MM.1S (cell line): Measurements from ENCODE around the gene ZPR1.
"Not testable (repeated sequence)": the region's sequence is repeated elsewhere in the genome, so short reads cannot be mapped to it uniquely, and the experiment has no call there.

ENCODE experiments used
- DNase-seq: peaks from one replicate; pipeline ENCODE4 v3.0.0-alpha.2; 2015
- H2AFZ ChIP-seq: fragments of 300-600 bp; sonication (generic); 2 replicates; pipeline ENCODE4 v1.6.0; 2016; ENCODE audit warnings: antibody characterized with exemption, low read length
- H3F3A ChIP-seq: fragments of 300-600 bp; sonication (generic); 2 replicates; pipeline ENCODE4 v1.6.1; 2016; ENCODE audit warnings: mild to moderate bottlenecking, antibody characterized with exemption, low read length, moderate library complexity, mixed read lengths; ENCODE audit not compliant: insufficient read depth
- H3K27ac ChIP-seq: fragments of 300-600 bp; sonication (generic); 2 replicates; pipeline ENCODE4 v1.5.1; 2016; ENCODE audit warnings: mild to moderate bottlenecking, low read length
- H3K27me3 ChIP-seq: fragments of 300-600 bp; sonication (generic); replicated peaks from 2 replicates; pipeline ENCODE4 v1.6.0; 2016; ENCODE audit warnings: low read length; ENCODE audit not compliant: insufficient read depth
- H3K36me3 ChIP-seq: fragments of 300-600 bp; sonication (generic); replicated peaks from 2 replicates; pipeline ENCODE4 v1.6.1; 2016; ENCODE audit warnings: mild to moderate bottlenecking, low read length, mixed read lengths; ENCODE audit not compliant: insufficient read depth
- H3K4me1 ChIP-seq: fragments of 300-600 bp; sonication (generic); 2 replicates; pipeline ENCODE4 v1.6.1; 2016; ENCODE audit warnings: low read length, mixed read lengths
- H3K4me2 ChIP-seq: fragments of 300-600 bp; sonication (generic); 2 replicates; pipeline ENCODE4 v1.6.0; 2016; ENCODE audit warnings: low read depth, low read length
- H3K4me3 ChIP-seq: fragments of 300-600 bp; sonication (generic); 2 replicates; pipeline ENCODE4 v1.5.1; 2016; ENCODE audit warnings: low read length, mixed read lengths
- H3K79me2 ChIP-seq: fragments of 300-600 bp; sonication (generic); 2 replicates; pipeline ENCODE4 v1.6.1; 2016; ENCODE audit warnings: mixed run types, low read length, mixed read lengths
- H3K9ac ChIP-seq: fragments of 300-600 bp; sonication (generic); 2 replicates; pipeline ENCODE4 v1.6.1; 2016; ENCODE audit warnings: low read length, mixed read lengths
- H3K9me2 ChIP-seq: fragments of 300-600 bp; sonication (generic); replicated peaks from 2 replicates; pipeline ENCODE4 v1.6.1; 2016; ENCODE audit warnings: mild to moderate bottlenecking, low read length, mixed read lengths; ENCODE audit not compliant: insufficient read depth
- H3K9me3 ChIP-seq: fragments of 300-600 bp; sonication (generic); replicated peaks from 2 replicates; pipeline ENCODE4 v1.6.1; 2016; ENCODE audit warnings: mild to moderate bottlenecking, low read length, mixed read lengths; ENCODE audit not compliant: insufficient read depth
- H4K20me1 ChIP-seq: fragments of 300-600 bp; sonication (generic); 2 replicates; pipeline ENCODE4 v1.6.1; 2016; ENCODE audit warnings: mild to moderate bottlenecking, low read length, moderate library complexity, mixed read lengths; ENCODE audit not compliant: insufficient read depth
- EZH2 ChIP-seq: fragments of 300-600 bp; sonication (generic); optimal IDR thresholded peaks from 2 replicates; pipeline ENCODE3; 2017; ENCODE audit warnings: low read depth, mild to moderate bottlenecking, antibody characterized with exemption, low read length, mixed read lengths
- EZH2phosphoT487 ChIP-seq: fragments of 300-600 bp; sonication (generic); IDR thresholded peaks from 2 replicates; pipeline ENCODE4 v1.6.1; 2018; ENCODE audit warnings: antibody characterized with exemption, low read length
- TF ChIP-seq, protein P1 (sequence below): fragments of 300-600 bp; sonication (generic); IDR thresholded peaks from 2 replicates; pipeline ENCODE4 v1.5.1; 2016; ENCODE audit warnings: antibody characterized with exemption, low read length, mixed read lengths

ZPR1 gene

DNA sequence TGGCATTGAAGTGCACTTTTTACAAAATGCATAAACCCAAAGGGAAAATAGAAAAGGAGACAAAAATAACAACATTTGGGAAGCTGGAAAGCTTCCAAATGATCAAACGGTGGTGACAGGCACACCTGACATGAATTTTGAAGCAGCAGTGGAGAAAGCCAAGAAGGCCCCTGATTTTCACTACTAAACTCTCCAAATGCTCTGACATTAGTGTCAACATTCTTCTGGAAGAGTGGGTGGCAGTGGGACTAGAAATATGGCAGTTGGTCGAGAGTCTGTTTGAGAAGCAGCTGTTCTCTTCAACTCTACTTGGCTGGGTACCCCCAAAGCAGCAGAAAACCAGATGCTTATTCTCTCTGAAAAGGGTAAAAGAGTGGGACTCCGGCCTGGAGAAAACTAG, 16.2 kb upstream of the ZPR1 start:
- Histone ChIP-seq H3K27me3 (no peaks in the 10 kb centered on the region), H4K20me1 (no peaks in the 10 kb centered on the region), H3K9me3 (no peaks in the 10 kb centered on the region), H3K27ac (no peak overlapping the region), H3K4me2 (no peak overlapping the region), H3K9me2 (no peaks in the 10 kb centered on the region), H3K4me3 (no peak overlapping the region), H3K4me1 (no peaks in the 10 kb centered on the region), H3K9ac (no peak overlapping the region), H3K79me2 (no peaks in the 10 kb centered on the region), H3K36me3 (no peaks in the 10 kb centered on the region), H3F3A (no peaks in the 10 kb centered on the region), H2AFZ (no peak overlapping the region)
- TF ChIP-seq EZH2phosphoT487 (no peak), EZH2 (no peak)
- TF ChIP-seq, protein P1, sequence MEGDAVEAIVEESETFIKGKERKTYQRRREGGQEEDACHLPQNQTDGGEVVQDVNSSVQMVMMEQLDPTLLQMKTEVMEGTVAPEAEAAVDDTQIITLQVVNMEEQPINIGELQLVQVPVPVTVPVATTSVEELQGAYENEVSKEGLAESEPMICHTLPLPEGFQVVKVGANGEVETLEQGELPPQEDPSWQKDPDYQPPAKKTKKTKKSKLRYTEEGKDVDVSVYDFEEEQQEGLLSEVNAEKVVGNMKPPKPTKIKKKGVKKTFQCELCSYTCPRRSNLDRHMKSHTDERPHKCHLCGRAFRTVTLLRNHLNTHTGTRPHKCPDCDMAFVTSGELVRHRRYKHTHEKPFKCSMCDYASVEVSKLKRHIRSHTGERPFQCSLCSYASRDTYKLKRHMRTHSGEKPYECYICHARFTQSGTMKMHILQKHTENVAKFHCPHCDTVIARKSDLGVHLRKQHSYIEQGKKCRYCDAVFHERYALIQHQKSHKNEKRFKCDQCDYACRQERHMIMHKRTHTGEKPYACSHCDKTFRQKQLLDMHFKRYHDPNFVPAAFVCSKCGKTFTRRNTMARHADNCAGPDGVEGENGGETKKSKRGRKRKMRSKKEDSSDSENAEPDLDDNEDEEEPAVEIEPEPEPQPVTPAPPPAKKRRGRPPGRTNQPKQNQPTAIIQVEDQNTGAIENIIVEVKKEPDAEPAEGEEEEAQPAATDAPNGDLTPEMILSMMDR = no peak
- DNase-seq = no peak

DNA sequence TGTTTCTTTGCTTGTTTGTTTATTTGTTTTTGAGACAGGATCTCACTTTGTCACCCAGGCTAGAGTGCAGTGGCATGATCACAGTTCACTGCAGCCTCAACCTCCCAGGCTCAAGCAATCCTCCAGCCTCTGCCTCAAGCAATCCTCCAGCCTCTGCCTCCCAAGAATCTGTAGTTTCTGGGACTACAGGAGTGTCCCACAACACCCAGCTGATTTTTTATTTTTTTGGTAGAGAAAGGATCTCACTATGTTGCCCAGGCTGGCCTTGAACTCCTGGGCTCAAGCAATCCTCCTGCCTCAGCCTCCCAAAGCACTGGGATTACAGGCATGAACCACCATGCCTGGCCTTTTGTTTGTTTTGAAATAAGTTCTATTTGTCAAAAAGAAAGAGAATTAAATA, 13.8 kb upstream of the ZPR1 start:
- H3K27me3 ChIP-seq, DNase-seq, H3K9ac ChIP-seq, H3K9me2 ChIP-seq, H3F3A ChIP-seq, H3K36me3 ChIP-seq, H3K27ac ChIP-seq, H2AFZ ChIP-seq, H4K20me1 ChIP-seq, H3K4me3 ChIP-seq, H3K79me2 ChIP-seq, H3K4me1 ChIP-seq, H3K4me2 ChIP-seq, H3K9me3 ChIP-seq: not testable (repeated sequence)

DNA sequence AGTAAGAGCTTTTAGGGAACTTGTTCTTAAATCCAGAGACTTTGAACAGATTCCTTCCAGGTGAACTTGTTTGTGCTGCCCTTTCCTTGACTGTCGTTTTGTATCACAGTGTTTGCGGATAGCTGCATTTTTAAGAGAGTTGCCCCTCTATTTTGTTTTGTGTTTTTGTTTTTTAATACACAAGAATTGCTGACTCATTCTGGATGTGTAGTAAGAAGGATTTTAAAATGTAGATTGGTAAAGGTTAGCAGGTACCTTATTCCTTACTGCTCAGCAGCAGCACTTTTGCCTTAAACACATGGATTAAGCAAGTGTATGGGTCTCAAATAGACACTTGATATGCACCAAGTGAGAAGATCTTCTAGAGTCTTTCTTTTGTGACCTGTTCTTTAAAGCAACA, 12.8 kb upstream of the ZPR1 start:
- Histone ChIP-seq H3K27ac (no peak overlapping the region), H3K79me2 (no peaks in the 10 kb centered on the region), H3K4me1 (no peaks in the 10 kb centered on the region), H3K9me2 (no peaks in the 10 kb centered on the region), H3K4me2 (no peak overlapping the region), H2AFZ (no peak overlapping the region), H3K36me3 (no peaks in the 10 kb centered on the region), H3K9me3 (no peaks in the 10 kb centered on the region), H3K9ac (no peak overlapping the region), H3K4me3 (no peak overlapping the region), H3K27me3 (no peaks in the 10 kb centered on the region), H3F3A (no peaks in the 10 kb centered on the region), H4K20me1 (no peaks in the 10 kb centered on the region)
- no peak for DNase-seq
- TF ChIP-seq EZH2 = no peak
- TF ChIP-seq EZH2phosphoT487 = no peak
- TF ChIP-seq, protein P1 = no peak

DNA sequence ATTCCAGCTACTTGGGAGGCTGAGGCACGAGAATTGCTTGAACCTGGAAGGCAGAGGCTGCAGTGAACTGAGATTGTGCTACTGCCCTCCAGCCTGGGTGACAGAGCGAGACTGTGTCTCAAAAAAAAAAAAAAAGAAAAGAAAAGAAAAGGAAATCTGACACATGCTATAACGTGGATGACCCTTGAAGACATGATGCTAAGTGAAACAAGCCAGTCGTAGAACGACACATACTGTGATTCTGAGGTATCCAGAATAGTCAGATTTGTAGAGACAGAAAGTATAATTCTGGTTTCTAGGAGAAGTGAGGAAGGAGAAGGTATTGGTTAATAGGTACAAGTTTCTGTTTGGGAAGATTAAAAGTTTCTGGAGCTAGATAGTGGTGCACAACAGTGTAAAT, 10.5 kb upstream of the ZPR1 start:
- no peak for DNase-seq
- TF ChIP-seq EZH2 = no peak
- TF ChIP-seq EZH2phosphoT487 = no peak
- TF ChIP-seq, protein P1 = no peak
- H2AFZ ChIP-seq = no peak overlapping the region
- no peak overlapping the region for H3K9ac ChIP-seq
- H3K4me2 ChIP-seq = no peak overlapping the region
- no peaks in the 10 kb centered on the region for H3K9me2 ChIP-seq
- no peaks in the 10 kb centered on the region for H3K4me1 ChIP-seq
- no peak overlapping the region for H3K27ac ChIP-seq
- no peaks in the 10 kb centered on the region for H3F3A ChIP-seq
- H4K20me1 ChIP-seq = no peaks in the 10 kb centered on the region
- H3K36me3 ChIP-seq = no peaks in the 10 kb centered on the region
- H3K79me2 ChIP-seq = no peaks in the 10 kb centered on the region
- H3K9me3 ChIP-seq = no peaks in the 10 kb centered on the region
- no peak overlapping the region for H3K4me3 ChIP-seq
- H3K27me3 ChIP-seq = no peaks in the 10 kb centered on the region
